WTC11 (cell line): ENCODE data around the gene RETN. TPM values are rescaled to one million over a fixed set of nuclear protein-coding genes. Genes with fewer than 3 reads are reported as not detected.

ENCODE experiments used
- ATAC-seq: fragments of 200-7000 bp; cut with Tn5 transposase; 2 replicates; pipeline ENCODE4 v1.10.0; 2021; ENCODE audit warnings: mild to moderate bottlenecking, moderate library complexity
- CTCF ChIA-PET: fragments of 300-600 bp; sonication (Branson Sonifier 250); formaldehyde crosslinking; loops from one replicate; lab custom pipeline; 2021; ENCODE audit warnings: antibody characterized with exemption; lab: Charles Lee
- POLR2A ChIA-PET: fragments of 350-600 bp; sonication (Branson Sonifier 250); formaldehyde crosslinking; loops from one replicate; lab custom pipeline; 2021; ENCODE audit warnings: antibody characterized with exemption; lab: Charles Lee
- DNase-seq: peaks from one replicate; pipeline ENCODE4 v3.0.0; 2021; ENCODE audit warnings: low spot score
- H3K27ac Mint-ChIP-seq: 2 replicates; pipeline ENCODE4 v1.8.0; 2021; ENCODE audit warnings: mixed read lengths
- H3K27me3 Mint-ChIP-seq: 2 replicates; pipeline ENCODE4 v1.8.0; 2021; ENCODE audit warnings: low read depth, mild to moderate bottlenecking, moderate library complexity, mixed read lengths
- H3K36me3 Mint-ChIP-seq: 2 replicates; pipeline ENCODE4 v1.8.0; 2021; ENCODE audit warnings: mixed read lengths
- H3K4me1 Mint-ChIP-seq: 2 replicates; pipeline ENCODE4 v1.8.0; 2022; ENCODE audit warnings: mixed read lengths
- H3K4me3 Mint-ChIP-seq: 2 replicates; pipeline ENCODE4 v1.8.0; 2021; ENCODE audit warnings: mild to moderate bottlenecking, moderate library complexity, mixed read lengths
- H3K9me3 Mint-ChIP-seq: 2 replicates; pipeline ENCODE4 v1.8.0; 2021; ENCODE audit warnings: mixed read lengths
- AFF4 ChIP-seq: sonication (generic); formaldehyde crosslinking; IDR thresholded peaks from 2 replicates; pipeline ENCODE4 v1.8.1; 2023; ENCODE audit warnings: mild to moderate bottlenecking, missing genetic modification reagents, borderline replicate concordance
- ATF2 ChIP-seq: sonication (generic); formaldehyde crosslinking; IDR thresholded peaks from 2 replicates; pipeline ENCODE4 v1.8.1; 2022; ENCODE audit warnings: low read depth, missing genetic modification reagents, borderline replicate concordance
- ATF6 ChIP-seq: sonication (generic); formaldehyde crosslinking; IDR thresholded peaks from 2 replicates; pipeline ENCODE4 v1.8.1; 2023; ENCODE audit warnings: mild to moderate bottlenecking, missing genetic modification reagents
- E2F4 ChIP-seq: sonication (generic); formaldehyde crosslinking; IDR thresholded peaks from 2 replicates; pipeline ENCODE4 v1.8.1; 2022; ENCODE audit warnings: low read depth, mild to moderate bottlenecking, moderate library complexity, missing genetic modification reagents, borderline replicate concordance
- ESRRA ChIP-seq: sonication (generic); formaldehyde crosslinking; IDR thresholded peaks from 2 replicates; pipeline ENCODE4 v1.8.1; 2022; ENCODE audit warnings: mild to moderate bottlenecking, missing genetic modification reagents, borderline replicate concordance
- FOXJ3 ChIP-seq: sonication (generic); formaldehyde crosslinking; IDR thresholded peaks from 2 replicates; pipeline ENCODE4 v1.9.0; 2021; ENCODE audit warnings: missing genetic modification reagents, mild to moderate bottlenecking, borderline replicate concordance
- FOXP4 ChIP-seq: sonication (generic); formaldehyde crosslinking; IDR thresholded peaks from 2 replicates; pipeline ENCODE4 v1.8.0; 2022; ENCODE audit warnings: mild to moderate bottlenecking, missing genetic modification reagents
- GRHL2 ChIP-seq: fragments of 250-450 bp; sonication (Bioruptor Pico); IDR thresholded peaks from 2 replicates; pipeline ENCODE4 v1.8.0; 2022; ENCODE audit warnings: mild to moderate bottlenecking, moderate library complexity; ENCODE audit not compliant: insufficient replicate concordance, severe bottlenecking
- HMGXB4 ChIP-seq: sonication (generic); formaldehyde crosslinking; IDR thresholded peaks from 2 replicates; pipeline ENCODE4 v1.8.1; 2023; ENCODE audit warnings: mild to moderate bottlenecking, moderate library complexity, missing genetic modification reagents
- KAT7 ChIP-seq: sonication (generic); formaldehyde crosslinking; IDR thresholded peaks from 2 replicates; pipeline ENCODE4 v1.8.1; 2023; ENCODE audit warnings: missing genetic modification reagents, mild to moderate bottlenecking, borderline replicate concordance
- NR2C2 ChIP-seq: sonication (generic); formaldehyde crosslinking; IDR thresholded peaks from 2 replicates; pipeline ENCODE4 v1.8.0; 2022; ENCODE audit warnings: mild to moderate bottlenecking, missing genetic modification reagents
- SMAD4 ChIP-seq: sonication (generic); formaldehyde crosslinking; IDR thresholded peaks from 2 replicates; pipeline ENCODE4 v1.8.0; 2022; ENCODE audit warnings: mild to moderate bottlenecking, missing genetic modification reagents
- STAT6 ChIP-seq: sonication (generic); formaldehyde crosslinking; conservative IDR thresholded peaks from 2 replicates; pipeline ENCODE4 v1.8.1; 2023; ENCODE audit warnings: mild to moderate bottlenecking, low read depth, missing genetic modification reagents, moderate library complexity
- TP53 ChIP-seq: sonication (generic); formaldehyde crosslinking; IDR thresholded peaks from 2 replicates; pipeline ENCODE4 v1.8.1; 2023; ENCODE audit warnings: mild to moderate bottlenecking, missing genetic modification reagents
- USF1 ChIP-seq: sonication (generic); formaldehyde crosslinking; IDR thresholded peaks from 2 replicates; pipeline ENCODE4 v1.8.0; 2022; ENCODE audit warnings: mild to moderate bottlenecking, missing genetic modification reagents
- ZNF396 ChIP-seq: fragments of 250-450 bp; sonication (Bioruptor Pico); IDR thresholded peaks from 2 replicates; pipeline ENCODE4 v1.8.0; 2021; ENCODE audit warnings: mild to moderate bottlenecking, moderate library complexity, borderline replicate concordance
- ZNF416 ChIP-seq: fragments of 250-450 bp; sonication (Bioruptor Pico); IDR thresholded peaks from 2 replicates; pipeline ENCODE4 v1.9.0; 2021; ENCODE audit warnings: mild to moderate bottlenecking, inconsistent platforms
- ZNF425 ChIP-seq: fragments of 250-450 bp; sonication (Bioruptor Pico); conservative IDR thresholded peaks from 2 replicates; pipeline ENCODE4 v1.9.0; 2021; ENCODE audit warnings: mild to moderate bottlenecking
- total RNA-seq: library from RNA; stranded (reverse); gene quantifications from 3 replicates; pipeline ENCODE4 v1.2.3, GENCODE V29; 2021

The RETN gene
- total RNA-seq, 1 experiment from 2014 or later, result not detected

- CTCF ChIA-PET, result interaction anchor here (1.3 kb wide), 1 partner anchor 38 kb away, joined by 4 read pairs; the partner anchor contains the start of gene TRAPPC5
- DNase-seq (no peak), ATAC-seq (no peak)
- Mint-ChIP-seq H3K36me3 (no peaks in the 10 kb centered on the region), H3K4me1 (no peaks in the 10 kb centered on the region), H3K9me3 (peaks cover 5% of the 10 kb centered on the region), H3K27me3 (peaks cover 14% of the 10 kb centered on the region), H3K4me3 (no peak overlapping the region), H3K27ac (no peak overlapping the region)
- no peak for TF ChIP-seq ZNF425 (CRISPR knock-in tag)
- no peak for TF ChIP-seq KAT7
- TF ChIP-seq FOXJ3, result no peak
- no peak for TF ChIP-seq ATF2
- TF ChIP-seq ESRRA, result no peak
- no peak for TF ChIP-seq FOXP4 (CRISPR knock-in tag)
- TF ChIP-seq NR2C2, result no peak
- no peak for TF ChIP-seq ATF6 (CRISPR knock-in tag)
- no peak for TF ChIP-seq STAT6
- no peak for TF ChIP-seq TP53 (CRISPR knock-in tag)
- TF ChIP-seq ZNF396 (CRISPR knock-in tag), result no peak
- no peak for TF ChIP-seq USF1 (CRISPR knock-in tag)
- TF ChIP-seq HMGXB4 (CRISPR knock-in tag), result no peak
- TF ChIP-seq GRHL2 (CRISPR knock-in tag), result no peak
- TF ChIP-seq AFF4 (CRISPR knock-in tag), result no peak
- TF ChIP-seq SMAD4 (CRISPR knock-in tag), result no peak
- TF ChIP-seq E2F4 (CRISPR knock-in tag), result no peak
- TF ChIP-seq ZNF416 (CRISPR knock-in tag), result no peak
- TF ChIP-seq, all 79 proteins: peak for 0
- POLR2A ChIA-PET, result no interaction called here
These were observed 49.8 kb downstream of the RETN start for GRCh38 chr19:7718668-7719067.
